Activated T-helper 17 cell treated with anti-CD3 and anti-CD28 coated beads, Interleukin-2, amount 50 U/mL, for 72 hours (primary cell): ENCODE measurements around the gene MLIP. TPM values are rescaled to one million over a fixed set of nuclear protein-coding genes. Genes with fewer than 3 reads are reported as not detected.
"Not testable (repeated sequence)": the region's sequence is repeated elsewhere in the genome, so short reads cannot be mapped to it uniquely, and the experiment has no call there.

Experiments used
- ATAC-seq: fragments of 150-1000 bp; cut with Tn5 transposase; replicated peaks from 2 replicates; pipeline ENCODE4 v1.10.0; 2021; ENCODE audit warnings: mild to moderate bottlenecking, moderate library complexity
- H3K27ac Mint-ChIP-seq: one replicate; pipeline ENCODE4 v1.8.0; 2022; ENCODE audit warnings: mixed read lengths
- H3K27me3 Mint-ChIP-seq: one replicate; pipeline ENCODE4 v1.8.0; 2022; ENCODE audit warnings: mixed read lengths
- H3K36me3 Mint-ChIP-seq: one replicate; pipeline ENCODE4 v1.8.0; 2022; ENCODE audit warnings: low read depth, mild to moderate bottlenecking, mixed read lengths
- H3K4me1 Mint-ChIP-seq: one replicate; pipeline ENCODE4 v1.8.0; 2022; ENCODE audit warnings: mixed read lengths
- H3K4me3 Mint-ChIP-seq: one replicate; pipeline ENCODE4 v1.8.0; 2022; ENCODE audit warnings: mild to moderate bottlenecking, mixed read lengths
- H3K9me3 Mint-ChIP-seq: one replicate; pipeline ENCODE4 v1.8.0; 2022; ENCODE audit warnings: mixed read lengths
- total RNA-seq, 2 donors: library from RNA; stranded (reverse); gene quantifications; one replicate each; pipeline ENCODE4 v1.2.3, GENCODE V29; 2022

Gene MLIP
- not detected for total RNA-seq

- no peak for ATAC-seq
- Mint-ChIP-seq H3K27me3 (peaks cover 4% of the 10 kb centered on the region), H3K9me3 (peaks cover 3% of the 10 kb centered on the region), H3K36me3 (no peaks in the 10 kb centered on the region), H3K4me1 (no peaks in the 10 kb centered on the region), H3K4me3 (no peak within 1 kb of the TSS), H3K27ac (no peak within 1 kb of the TSS)
These were observed at the start of gene MLIP for GRCh38 chr6:54111341-54112045. Gene MLIP (plus strand): TSS chr6:54111443. CDS start chr6:54111480, 37 bp downstream.

- Mint-ChIP-seq H3K4me1 (no peaks in the 10 kb centered on the region), H3K36me3 (no peaks in the 10 kb centered on the region), H3K27ac (no peak overlapping the region), H3K9me3 (no peaks in the 10 kb centered on the region), H3K4me3 (no peak overlapping the region), H3K27me3 (no peaks in the 10 kb centered on the region)
- no peak for ATAC-seq
These were observed 48.1 kb upstream of the MLIP start for GRCh38 chr6:54063228-54063539.

GRCh38 chr6:54068694-54069093 lies 42.5 kb upstream of the MLIP start:
- Mint-ChIP-seq H3K27me3 (peaks cover 8% of the 10 kb centered on the region), H3K4me1 (no peaks in the 10 kb centered on the region), H3K4me3 (no peak overlapping the region), H3K36me3 (no peaks in the 10 kb centered on the region), H3K27ac (no peak overlapping the region), H3K9me3 (no peaks in the 10 kb centered on the region)
- ATAC-seq: no peak

- H3K4me3 Mint-ChIP-seq: no peak overlapping the region
- H3K36me3 Mint-ChIP-seq: no peaks in the 10 kb centered on the region
- H3K27ac Mint-ChIP-seq: no peak overlapping the region
- H3K27me3 Mint-ChIP-seq: peaks cover 12% of the 10 kb centered on the region
- no peaks in the 10 kb centered on the region for H3K9me3 Mint-ChIP-seq
- no peaks in the 10 kb centered on the region for H3K4me1 Mint-ChIP-seq
- ATAC-seq: no peak
These were observed 41.2 kb upstream of the MLIP start for GRCh38 chr6:54070025-54070424.

GRCh38 chr6:54071821-54072340 lies 39.4 kb upstream of the MLIP start:
- no peak for ATAC-seq
- no peaks in the 10 kb centered on the region for H3K4me1 Mint-ChIP-seq
- H3K9me3 Mint-ChIP-seq: no peaks in the 10 kb centered on the region
- no peak overlapping the region for H3K27ac Mint-ChIP-seq
- H3K27me3 Mint-ChIP-seq: peaks cover 12% of the 10 kb centered on the region
- H3K4me3 Mint-ChIP-seq: no peak overlapping the region
- H3K36me3 Mint-ChIP-seq: no peaks in the 10 kb centered on the region

- no peak overlapping the region for H3K27ac Mint-ChIP-seq
- no peaks in the 10 kb centered on the region for H3K4me1 Mint-ChIP-seq
- no peaks in the 10 kb centered on the region for H3K9me3 Mint-ChIP-seq
- H3K4me3 Mint-ChIP-seq: no peak overlapping the region
- no peak for ATAC-seq
- H3K27me3 Mint-ChIP-seq: peaks cover 12% of the 10 kb centered on the region
- H3K36me3 Mint-ChIP-seq: no peaks in the 10 kb centered on the region
These were observed 38.5 kb upstream of the MLIP start for GRCh38 chr6:54072635-54073313.

GRCh38 chr6:54073487-54073886 lies 37.8 kb upstream of the MLIP start:
- no peaks in the 10 kb centered on the region for H3K4me1 Mint-ChIP-seq
- H3K27me3 Mint-ChIP-seq: peaks cover 12% of the 10 kb centered on the region
- H3K36me3 Mint-ChIP-seq: no peaks in the 10 kb centered on the region
- no peaks in the 10 kb centered on the region for H3K9me3 Mint-ChIP-seq
- ATAC-seq: no peak
- no peak overlapping the region for H3K4me3 Mint-ChIP-seq
- H3K27ac Mint-ChIP-seq: no peak overlapping the region

- H3K4me3 Mint-ChIP-seq: no peak overlapping the region
- H3K27me3 Mint-ChIP-seq: peaks cover 12% of the 10 kb centered on the region
- no peak for ATAC-seq
- no peaks in the 10 kb centered on the region for H3K9me3 Mint-ChIP-seq
- H3K27ac Mint-ChIP-seq: no peak overlapping the region
- H3K4me1 Mint-ChIP-seq: no peaks in the 10 kb centered on the region
- H3K36me3 Mint-ChIP-seq: no peaks in the 10 kb centered on the region
These were observed 37.1 kb upstream of the MLIP start for GRCh38 chr6:54074109-54074508.

- Mint-ChIP-seq H3K9me3 (no peaks in the 10 kb centered on the region), H3K4me3 (no peak overlapping the region), H3K4me1 (no peaks in the 10 kb centered on the region), H3K36me3 (no peaks in the 10 kb centered on the region), H3K27me3 (peaks cover 12% of the 10 kb centered on the region), H3K27ac (no peak overlapping the region)
- no peak for ATAC-seq
These were observed 36.6 kb upstream of the MLIP start for GRCh38 chr6:54074578-54075195.

GRCh38 chr6:54076159-54076789 lies 35.0 kb upstream of the MLIP start:
- Mint-ChIP-seq H3K27ac (no peak overlapping the region), H3K27me3 (peaks cover 12% of the 10 kb centered on the region), H3K36me3 (no peaks in the 10 kb centered on the region), H3K9me3 (no peaks in the 10 kb centered on the region), H3K4me3 (no peak overlapping the region), H3K4me1 (no peaks in the 10 kb centered on the region)
- no peak for ATAC-seq

GRCh38 chr6:54081499-54081898 lies 29.7 kb upstream of the MLIP start:
- H3K4me1 Mint-ChIP-seq, H3K36me3 Mint-ChIP-seq, H3K9me3 Mint-ChIP-seq, H3K27me3 Mint-ChIP-seq, H3K4me3 Mint-ChIP-seq, H3K27ac Mint-ChIP-seq, ATAC-seq: not testable (repeated sequence)

GRCh38 chr6:54083287-54083686 lies 28.0 kb upstream of the MLIP start:
- no peaks in the 10 kb centered on the region for H3K9me3 Mint-ChIP-seq
- no peak for ATAC-seq
- H3K27ac Mint-ChIP-seq: no peak overlapping the region

GRCh38 chr6:54084231-54084630 lies 27.0 kb upstream of the MLIP start:
- Mint-ChIP-seq H3K4me3 (no peak overlapping the region), H3K4me1 (no peaks in the 10 kb centered on the region), H3K9me3 (no peaks in the 10 kb centered on the region), H3K36me3 (no peaks in the 10 kb centered on the region), H3K27ac (no peak overlapping the region), H3K27me3 (peaks cover 3% of the 10 kb centered on the region)
- ATAC-seq: no peak

More at GRCh38 chr6:54083287-54083686, 28.0 kb upstream of the MLIP start:
- H3K36me3 Mint-ChIP-seq: no peaks in the 10 kb centered on the region
- H3K4me3 Mint-ChIP-seq: no peak overlapping the region
- H3K4me1 Mint-ChIP-seq: no peaks in the 10 kb centered on the region
- peaks cover 3% of the 10 kb centered on the region for H3K27me3 Mint-ChIP-seq

- no peaks in the 10 kb centered on the region for H3K9me3 Mint-ChIP-seq
These were observed 26.2 kb upstream of the MLIP start for GRCh38 chr6:54085047-54085446.

More at GRCh38 chr6:54085047-54085446, 26.2 kb upstream of the MLIP start:
- Mint-ChIP-seq H3K4me3 (no peak overlapping the region), H3K27me3 (peaks cover 3% of the 10 kb centered on the region), H3K27ac (no peak overlapping the region), H3K4me1 (no peaks in the 10 kb centered on the region), H3K36me3 (no peaks in the 10 kb centered on the region)
- no peak for ATAC-seq
